Measurements from ENCODE around the gene FTSJ3. TPM values are rescaled to one million over a fixed set of nuclear protein-coding genes. Genes with fewer than 3 reads are reported as not detected.

FTSJ3 gene
- total RNA-seq, 1 experiment from 2014 or later: 80.3 TPM

- peak within 1 kb of the TSS; percentile 99 to 100 for H3K4me3 Mint-ChIP-seq
- Histone ChIP-seq H3K4ac (ENCODE audit: low read depth, low read length) (no peak within 1 kb of the TSS; the same call in 1 of the 2 replicates), H3K23ac (ENCODE audit: insufficient read length, low read depth, low read length) (no peak within 1 kb of the TSS), H3K79me1 (ENCODE audit: insufficient read depth, low read depth, low read length, poor library complexity, severe bottlenecking) (no peaks in the 10 kb centered on the region), H3K18ac (ENCODE audit: insufficient read length, low read depth, low read length) (peak within 1 kb of the TSS; percentile 91), H3K23me2 (ENCODE audit: insufficient read length, low read depth, low read length, poor library complexity, severe bottlenecking) (peaks cover 9% of the 10 kb centered on the region), H2AFZ (ENCODE audit: low read length) (no peak within 1 kb of the TSS), H3K79me2 (ENCODE audit: insufficient read depth, low read length) (peaks cover 63% of the 10 kb centered on the region), H3K4me2 (ENCODE audit: insufficient read depth, insufficient read length, low read length) (peak within 1 kb of the TSS; percentile 98), H2BK12ac (ENCODE audit: insufficient read length, low read depth, low read length) (no peak within 1 kb of the TSS), H3K27ac (ENCODE audit: insufficient read length, low read depth, low read length) (peak within 1 kb of the TSS; percentile 93), H2AK5ac (ENCODE audit: insufficient read length, low read length) (no peak within 1 kb of the TSS), H4K20me1 (ENCODE audit: control insufficient read depth, insufficient read depth, insufficient read length) (no peaks in the 10 kb centered on the region), H3K9me3 (ENCODE audit: control insufficient read depth, low read depth, low read length) (no peaks in the 10 kb centered on the region), H2BK5ac (ENCODE audit: insufficient read length, low read length) (peak within 1 kb of the TSS; percentile 61), H2BK20ac (ENCODE audit: low read depth, low read length, poor library complexity, severe bottlenecking) (no peak within 1 kb of the TSS), H2BK15ac (ENCODE audit: low read depth, low read length) (peak within 1 kb of the TSS; percentile 58; the same call in 1 of the 2 replicates), H4K5ac (ENCODE audit: insufficient read length, low read depth, low read length) (no peak within 1 kb of the TSS), H3K14ac (ENCODE audit: insufficient read depth, low read length) (peak within 1 kb of the TSS; percentile 96; the same call in 1 of the 2 replicates), H3K4me1 (ENCODE audit: insufficient read depth, low read length) (no peaks in the 10 kb centered on the region; the same call in 1 of the 2 replicates), H4K91ac (ENCODE audit: insufficient read length, low read depth, low read length) (no peak within 1 kb of the TSS), H4K8ac (replicated peaks; ENCODE audit: insufficient read length, low read depth, low read length) (no peak within 1 kb of the TSS), H3K27me3 (ENCODE audit: insufficient read depth, low read length) (no peaks in the 10 kb centered on the region), H3K56ac (ENCODE audit: insufficient read length, low read depth, low read length) (peak within 1 kb of the TSS; percentile 28), H2BK120ac (ENCODE audit: low read depth, low read length, poor library complexity, severe bottlenecking) (peak within 1 kb of the TSS; percentile 93), H3T11ph (ENCODE audit: low read length) (peak within 1 kb of the TSS; percentile 80), H3K9ac (ENCODE audit: extremely low read depth, insufficient read length, low read length) (peak within 1 kb of the TSS; percentile 86)
- no peak for TF ChIP-seq CTCF (conservative IDR thresholded peaks at IDR 0.05)
- WGBS (ENCODE audit: extremely low coverage, insufficient read length, low lambda C conversion rate): no CpG with 5 or more reads among the region's 74 CpGs
- peak; percentile 100 for DNase-seq
- H3K9me3 Mint-ChIP-seq: no peaks in the 10 kb centered on the region
- H3K27me3 Mint-ChIP-seq (ENCODE audit: low read depth): no peaks in the 10 kb centered on the region
- H3K27ac Mint-ChIP-seq: peak within 1 kb of the TSS; percentile 100
- H3K4me1 Mint-ChIP-seq: peaks cover 20 to 21% of the 10 kb centered on the region in 2 experiments
- peaks cover 25 to 35% (median 31%) of the 10 kb centered on the region in 3 experiments for H3K36me3 Mint-ChIP-seq (ENCODE audit: insufficient read depth in 1 of 3, low read depth in 3 of 3)
These were observed 54.0 kb downstream of the FTSJ3 start, which contains the start of gene CCDC47 for GRCh38 chr17:63773272-63774140. TSS of gene CCDC47 (minus strand) at chr17:63773597. CDS start at chr17:63766175, 7,422 bp downstream.
